HG03571 (cell line): ENCODE measurements around the gene PCBP3.

Experiments used
- ATAC-seq: cut with Tn5 transposase; IDR thresholded peaks from one replicate; pipeline ENCODE4 v1.9.1; 2021; ENCODE audit not compliant: unreplicated experiment

PCBP3 gene

GRCh38 chr21:45778686-45779085 is 135.2 kb downstream of the PCBP3 start:
- no peak for ATAC-seq

GRCh38 chr21:45779226-45779625 is 135.7 kb downstream of the PCBP3 start:
- ATAC-seq: no peak

- no peak for ATAC-seq
Measured at GRCh38 chr21:45780647-45781046, 137.1 kb downstream of the PCBP3 start.

GRCh38 chr21:45781741-45782140 is 138.2 kb downstream of the PCBP3 start:
- no peak for ATAC-seq

- no peak for ATAC-seq
Measured at GRCh38 chr21:45786660-45787059, 143.1 kb downstream of the PCBP3 start.

- no peak for ATAC-seq
Measured at GRCh38 chr21:45787371-45787770, 143.8 kb downstream of the PCBP3 start.

- no peak for ATAC-seq
Measured at GRCh38 chr21:45788198-45788597, 144.7 kb downstream of the PCBP3 start.

- no peak for ATAC-seq
Measured at GRCh38 chr21:45788637-45789506, 145.3 kb downstream of the PCBP3 start.

GRCh38 chr21:45790427-45790826 is 146.9 kb downstream of the PCBP3 start:
- no peak for ATAC-seq

- ATAC-seq: no peak
Measured at GRCh38 chr21:45791562-45792418, 148.3 kb downstream of the PCBP3 start.

- ATAC-seq: no peak
Measured at GRCh38 chr21:45792682-45793383, 149.3 kb downstream of the PCBP3 start.

GRCh38 chr21:45794027-45794426 is 150.5 kb downstream of the PCBP3 start:
- ATAC-seq: no peak

GRCh38 chr21:45796003-45796402 is 152.5 kb downstream of the PCBP3 start:
- no peak for ATAC-seq

GRCh38 chr21:45797338-45797737 is 153.8 kb downstream of the PCBP3 start:
- ATAC-seq: no peak

- ATAC-seq: no peak
Measured at GRCh38 chr21:45799765-45800338, 156.3 kb downstream of the PCBP3 start.

GRCh38 chr21:45800339-45801080 is 157.0 kb downstream of the PCBP3 start:
- ATAC-seq: no peak

GRCh38 chr21:45801129-45801964 is 157.8 kb downstream of the PCBP3 start:
- ATAC-seq: no peak

GRCh38 chr21:45801989-45802388 is 158.5 kb downstream of the PCBP3 start:
- ATAC-seq: no peak

- ATAC-seq: no peak
Measured at GRCh38 chr21:45802425-45802824, 158.9 kb downstream of the PCBP3 start.
